NK-92 treated with Interleukin-12 subunit alpha and Interleukin-12 subunit beta, amount 100 ng/mL, for 24 hours (cell line): Measurements from ENCODE around the gene HMG20A.

Experiments used
- DNase-seq: peaks from one replicate; lab custom pipeline; 2025; lab: John Stamatoyannopoulos, UW

Gene HMG20A

DNA sequence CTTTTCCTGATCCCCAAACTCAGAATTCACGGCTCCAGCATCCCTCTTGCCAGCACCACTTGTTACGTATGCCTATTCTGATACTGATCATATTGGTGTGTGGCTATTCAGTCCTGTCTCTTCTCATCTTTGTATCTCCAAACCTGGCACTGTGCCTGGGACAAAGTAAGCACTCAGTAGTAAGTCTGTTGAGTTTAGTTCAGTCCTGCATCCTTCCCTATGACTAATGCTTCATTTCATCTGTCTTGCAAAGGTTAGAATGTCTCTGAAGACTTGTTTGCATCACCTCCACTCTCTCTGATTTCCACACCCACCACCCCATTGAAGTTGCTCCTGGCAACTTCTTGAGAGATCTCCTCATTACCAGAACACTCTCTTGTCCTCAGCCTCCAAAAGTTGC, 80.3 kb downstream of the HMG20A start:
- no peak for DNase-seq

GRCh38 chr15:77502379-77503095, 81.8 kb downstream of the HMG20A start:
- DNase-seq = no peak

DNA sequence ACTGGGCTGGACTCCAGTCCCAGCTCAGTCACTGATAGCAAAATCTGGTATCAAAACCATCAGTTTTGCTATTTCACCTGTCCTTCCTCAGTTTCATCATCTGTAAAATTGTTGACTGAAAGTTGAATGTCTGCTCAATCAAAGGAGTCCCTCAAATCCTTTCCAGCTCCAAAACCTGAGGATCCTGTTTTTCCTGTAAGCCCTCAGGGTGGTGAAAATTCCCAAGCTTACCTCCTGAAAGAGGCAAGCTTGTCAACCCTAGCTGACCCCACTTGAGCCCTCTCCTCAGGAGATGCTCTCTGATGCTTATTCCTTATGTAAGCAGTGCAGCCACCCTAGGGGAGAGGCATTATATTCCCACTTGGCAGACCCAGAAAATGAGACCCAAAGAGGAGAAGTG, 82.6 kb downstream of the HMG20A start:
- DNase-seq = no peak

DNA sequence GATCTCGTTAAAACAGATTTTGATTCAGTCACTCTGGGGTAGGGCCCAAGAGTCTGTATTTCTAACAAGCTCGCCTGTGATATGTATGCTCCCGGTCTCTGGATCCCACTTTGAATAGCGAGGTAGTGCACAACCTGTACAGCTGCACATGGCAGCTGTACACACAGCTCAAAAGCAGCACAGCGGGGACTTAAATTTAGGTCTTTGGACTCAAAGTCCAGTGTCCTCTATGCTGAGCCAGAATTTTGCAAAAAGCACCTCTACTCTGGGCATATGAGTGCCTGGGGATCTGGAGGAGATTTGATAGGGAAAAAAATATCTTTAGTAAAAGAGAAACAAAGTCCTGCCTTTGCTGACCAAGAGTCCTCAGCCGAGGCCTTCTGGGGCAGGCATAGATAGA, 83.1 kb downstream of the HMG20A start:
- DNase-seq = no peak

GRCh38 chr15:77504306-77504705, 83.6 kb downstream of the HMG20A start:
- DNase-seq = no peak

DNA sequence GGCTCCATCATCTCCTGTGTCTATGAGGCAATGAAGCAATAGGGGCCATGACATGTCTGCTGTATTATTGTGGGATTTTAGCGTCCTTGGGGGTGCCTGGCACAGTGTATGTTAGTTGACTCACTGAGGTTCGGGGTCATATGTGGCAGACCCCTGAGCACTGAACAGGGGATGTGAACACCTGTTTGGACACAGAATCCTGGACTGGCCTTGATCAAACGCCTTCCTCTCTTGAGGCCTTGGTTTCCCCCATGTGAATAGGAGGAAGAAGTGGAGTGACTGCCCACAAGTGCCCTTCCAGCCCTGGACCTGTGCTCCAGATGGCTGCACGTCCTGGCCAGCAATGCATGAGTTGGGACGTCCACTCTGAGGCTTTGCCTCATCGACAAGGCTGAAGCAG, 84.2 kb downstream of the HMG20A start:
- DNase-seq = no peak

DNA sequence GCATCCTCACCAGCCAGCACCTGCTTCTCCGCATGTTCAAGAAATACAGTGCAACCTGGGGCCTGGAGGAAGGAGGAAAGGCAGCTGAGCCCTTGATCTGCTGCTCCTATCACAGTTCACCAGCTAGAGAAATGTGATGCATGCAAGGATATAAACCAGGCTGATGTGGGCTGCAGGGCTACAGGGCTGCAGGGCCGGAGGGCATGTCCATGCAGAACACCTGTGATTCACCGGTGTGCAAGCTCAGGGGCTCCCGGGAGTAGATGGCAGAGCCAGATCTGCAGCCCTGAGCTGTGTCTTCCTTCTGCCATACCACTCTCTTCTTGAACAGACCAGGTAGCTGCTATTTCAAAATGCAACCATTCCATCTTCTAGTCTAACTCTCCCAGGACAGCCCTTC, 84.9 kb downstream of the HMG20A start:
- DNase-seq = no peak

GRCh38 chr15:77506311-77507142, 85.8 kb downstream of the HMG20A start:
- no peak for DNase-seq

DNA sequence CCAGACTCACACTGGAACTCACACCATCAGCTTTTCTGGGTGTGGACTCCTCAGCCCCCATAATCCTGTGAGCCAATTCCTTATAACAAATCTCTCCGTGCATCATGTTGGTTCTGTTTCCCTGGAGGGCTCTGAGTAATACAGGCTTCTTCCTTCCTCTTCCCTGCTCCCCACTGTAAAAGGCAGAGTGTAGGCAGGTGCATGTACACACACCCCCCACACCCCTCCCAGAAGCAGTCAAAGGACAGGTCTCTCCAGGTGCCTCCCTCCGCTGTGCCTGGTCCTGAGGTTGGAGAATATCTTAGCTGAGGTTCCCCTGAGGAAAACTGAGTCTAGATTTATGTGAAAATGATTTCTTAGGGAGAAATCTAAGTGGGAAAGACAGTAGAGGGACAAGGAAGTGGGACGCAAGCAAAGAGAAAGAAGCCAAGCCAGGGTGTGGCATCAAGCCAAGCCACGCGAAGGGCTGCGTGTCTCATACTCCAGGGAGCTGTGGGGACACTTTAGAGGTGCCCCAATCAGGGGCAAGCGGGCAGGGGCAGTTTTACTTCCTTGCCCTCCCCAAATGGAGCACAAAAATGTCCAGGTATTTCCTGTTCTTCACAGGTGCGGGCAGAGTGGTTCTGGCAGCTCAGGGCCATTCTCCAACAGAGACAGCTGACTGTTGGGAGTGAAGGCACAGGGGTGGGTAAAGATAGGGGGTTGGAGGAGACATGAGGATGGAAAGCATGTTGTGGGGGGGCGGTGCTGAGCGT, 86.6 kb downstream of the HMG20A start:
- DNase-seq = no peak

- DNase-seq = no peak
These were observed 87.2 kb downstream of the HMG20A start for GRCh38 chr15:77507911-77508310.

GRCh38 chr15:77508541-77509243, 88.0 kb downstream of the HMG20A start:
- DNase-seq = no peak

- DNase-seq = no peak
These were observed 89.7 kb downstream of the HMG20A start for GRCh38 chr15:77510066-77511057.

GRCh38 chr15:77511869-77512268, 91.2 kb downstream of the HMG20A start:
- DNase-seq = no peak

DNA sequence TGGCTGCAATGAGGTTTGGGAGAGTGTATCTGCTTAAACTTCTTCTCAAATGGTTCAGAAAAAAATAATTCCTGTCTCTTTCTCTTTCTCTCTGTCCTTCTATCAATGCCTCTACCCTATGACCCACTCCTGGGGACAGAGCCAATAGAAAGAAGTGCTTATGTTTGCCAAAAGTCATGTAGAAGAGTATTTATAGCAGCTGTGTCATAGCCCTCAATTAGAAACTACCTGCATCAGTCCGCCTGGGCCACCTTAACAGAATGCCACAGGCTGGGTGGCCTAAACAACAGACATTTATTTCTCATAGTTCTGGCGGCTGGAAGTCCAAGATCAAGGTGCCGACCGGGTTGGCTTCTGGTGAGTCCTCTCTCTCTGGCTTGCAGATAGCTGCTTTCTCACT, 92.5 kb downstream of the HMG20A start:
- DNase-seq = no peak

DNA sequence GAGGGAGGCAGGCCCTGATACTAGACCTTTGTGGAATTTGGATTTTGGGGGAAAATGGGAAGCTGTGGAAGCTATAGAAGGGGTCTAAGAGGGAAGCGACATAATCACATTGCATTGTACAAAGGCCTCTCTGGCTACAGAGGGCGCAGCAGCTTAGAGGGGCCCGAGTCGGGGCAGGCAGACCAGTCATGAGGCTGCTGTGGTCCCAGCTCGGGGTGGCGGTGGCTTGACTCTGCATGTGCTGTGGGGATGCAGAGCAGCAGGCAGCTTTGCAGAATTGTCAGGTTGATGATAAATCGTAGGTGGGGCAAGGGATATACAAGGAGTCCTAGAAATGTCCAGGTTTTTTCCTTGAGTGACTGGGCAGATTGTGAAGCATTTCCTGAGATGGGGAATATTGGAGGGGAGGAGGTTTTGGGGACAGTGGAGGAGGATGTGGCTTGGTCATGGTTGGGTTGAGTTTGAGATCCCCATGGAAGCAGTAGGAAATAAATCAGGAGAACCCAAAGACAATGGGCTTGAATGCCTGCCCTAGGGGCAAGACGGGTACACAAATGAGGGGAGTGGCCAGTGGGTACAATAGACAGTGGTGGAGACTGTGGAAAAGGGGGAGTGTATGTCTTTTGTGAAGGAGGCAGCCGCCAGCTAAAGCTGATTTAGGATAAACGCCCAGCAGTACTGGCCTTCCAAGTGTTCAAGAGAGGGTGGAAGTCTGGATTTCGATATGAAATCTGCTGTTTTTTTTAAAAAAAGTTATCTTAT, 94.1 kb downstream of the HMG20A start:
- DNase-seq = no peak

DNA sequence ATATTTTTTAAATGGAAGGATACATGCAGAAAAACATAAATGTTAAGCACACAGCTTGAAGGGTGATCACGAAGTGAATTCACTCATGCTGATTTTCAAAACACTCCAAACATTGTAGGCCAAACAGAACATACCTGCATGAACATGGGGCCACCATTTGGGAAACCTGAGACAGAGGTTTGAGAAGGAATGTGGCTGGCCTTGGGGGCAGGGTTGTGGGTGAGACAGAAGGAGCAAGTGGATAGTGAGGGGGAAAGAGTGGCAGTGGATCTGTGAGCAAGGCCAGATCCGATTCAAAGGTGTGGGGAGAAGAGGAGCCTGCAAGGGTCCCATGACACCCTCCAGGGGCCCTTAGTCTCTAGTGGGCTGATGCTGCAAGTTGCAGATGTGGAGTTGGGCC, 94.9 kb downstream of the HMG20A start:
- DNase-seq = no peak

DNA sequence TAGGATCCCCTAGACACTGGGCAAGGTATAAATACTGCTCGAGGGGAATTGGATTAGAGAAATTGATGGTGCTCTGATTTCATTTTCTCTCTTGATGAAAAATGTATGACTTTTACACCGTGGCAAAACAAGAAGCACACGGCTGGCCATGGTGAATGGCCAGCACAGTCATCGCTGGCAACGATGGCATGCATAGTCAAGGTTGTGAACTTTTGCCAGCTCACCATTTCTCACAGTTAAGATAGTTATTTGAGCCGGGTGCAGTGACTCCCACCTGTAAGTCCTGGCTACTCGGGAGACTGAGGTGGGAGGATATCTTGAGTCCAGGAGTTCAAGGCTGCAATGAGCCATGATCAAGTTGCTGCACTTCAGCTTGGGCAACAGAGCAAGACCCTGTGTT, 95.4 kb downstream of the HMG20A start:
- no peak for DNase-seq

- no peak for DNase-seq
These were observed 96.1 kb downstream of the HMG20A start for GRCh38 chr15:77516786-77517185.

- no peak for DNase-seq
These were observed 96.9 kb downstream of the HMG20A start for GRCh38 chr15:77517579-77517978.

DNA sequence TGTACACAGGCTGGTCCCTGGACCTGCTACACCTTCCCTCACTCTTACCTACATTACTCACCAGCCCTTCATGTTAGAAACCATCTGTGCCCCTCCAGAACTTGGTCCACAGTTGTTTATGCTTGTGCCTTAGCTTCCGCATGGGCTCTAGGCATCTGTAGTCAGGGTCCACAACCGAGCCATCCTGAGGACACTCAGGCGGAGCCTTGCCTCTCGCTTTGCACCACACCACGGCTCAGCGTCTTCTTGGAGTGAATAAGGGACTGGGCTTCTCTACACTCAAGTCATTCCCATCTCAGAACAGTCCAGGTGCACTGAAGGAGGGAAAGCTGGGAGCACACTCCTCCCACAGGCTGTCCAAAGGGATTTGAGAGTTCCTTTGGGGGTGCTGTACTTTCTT, 97.8 kb downstream of the HMG20A start:
- DNase-seq = no peak
